ENCODE measurements around the gene METTL24.
"Not testable (repeated sequence)": the region's sequence is repeated elsewhere in the genome, so short reads cannot be mapped to it uniquely, and the experiment has no call there.

The METTL24 gene

DNA sequence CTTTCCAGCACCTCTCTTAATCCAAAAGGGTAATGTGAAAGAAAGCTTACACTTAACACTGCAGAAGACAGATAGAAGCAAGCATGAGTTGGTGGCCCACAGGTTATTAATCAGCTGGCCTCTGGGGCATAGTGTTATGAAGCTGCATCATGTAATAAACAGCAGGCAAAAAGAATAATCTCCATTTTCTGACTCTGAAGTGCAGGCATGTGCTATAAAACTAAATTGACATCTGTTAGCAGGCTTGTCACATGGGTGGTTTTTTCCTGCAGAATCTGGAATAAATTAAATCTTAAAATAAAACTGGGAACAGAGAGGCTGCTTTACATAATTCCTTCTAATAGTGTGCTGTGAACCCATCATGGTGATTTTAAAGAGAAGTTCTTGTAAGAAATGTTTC lies 73.3 kb downstream of the METTL24 start:
- Histone ChIP-seq H3K4me3 (ENCODE audit: low read depth in 1 of 5, low read length in 5 of 5) (no peak overlapping the region), H3K27ac (ENCODE audit: low read depth, low read length) (no peak overlapping the region), H3K9me3 (ENCODE audit: control insufficient read depth in 5 of 5, low read length in 5 of 5) (peaks cover 0 to 8% (median 2%) of the 10 kb centered on the region in 5 donors), H3K36me3 (ENCODE audit: control insufficient read depth in 5 of 5, insufficient read depth in 5 of 5, low read length in 5 of 5) (no peaks in the 10 kb centered on the region), H3K4me1 (ENCODE audit: control insufficient read depth in 5 of 5, insufficient read depth in 5 of 5, low read length in 5 of 5) (peaks cover 0 to 3% (median 0%) of the 10 kb centered on the region in 5 donors), H3K27me3 (ENCODE audit: control insufficient read depth in 5 of 5, insufficient read depth in 4 of 5, low read length in 5 of 5) (peaks cover 0 to 2% (median 0%) of the 10 kb centered on the region in 5 donors), H3K9ac (ENCODE audit: low read length in 5 of 5) (no peak overlapping the region)

DNA sequence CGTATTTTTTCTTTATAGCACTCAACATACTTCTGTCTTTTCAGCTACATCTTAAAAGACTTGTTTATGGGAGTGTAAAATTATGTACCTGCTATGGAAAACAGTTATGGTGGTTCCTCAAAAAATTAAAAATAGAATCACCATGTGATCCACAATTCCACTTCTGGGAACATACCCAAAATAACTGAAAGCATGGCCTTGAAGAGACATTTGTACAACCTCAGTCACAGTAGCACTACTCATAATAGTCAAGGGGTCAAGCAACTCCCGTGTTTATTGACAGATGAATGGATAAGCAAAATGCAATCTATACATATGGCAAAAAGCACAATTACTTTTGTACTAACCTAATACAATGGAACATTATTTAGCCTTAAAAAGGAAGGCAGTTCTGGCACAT lies 74.5 kb downstream of the METTL24 start:
- Histone ChIP-seq H3K4me3 (ENCODE audit: low read depth in 1 of 5, low read length in 5 of 5) (no peak overlapping the region), H3K36me3 (ENCODE audit: control insufficient read depth in 5 of 5, insufficient read depth in 5 of 5, low read length in 5 of 5) (no peaks in the 10 kb centered on the region), H3K27ac (ENCODE audit: low read depth, low read length) (no peak overlapping the region), H3K27me3 (ENCODE audit: control insufficient read depth in 5 of 5, insufficient read depth in 4 of 5, low read length in 5 of 5) (peaks cover 0 to 2% (median 0%) of the 10 kb centered on the region in 5 donors), H3K9ac (ENCODE audit: low read length in 5 of 5) (no peak overlapping the region), H3K4me1 (ENCODE audit: control insufficient read depth in 5 of 5, insufficient read depth in 5 of 5, low read length in 5 of 5) (peaks cover 0 to 3% (median 0%) of the 10 kb centered on the region in 5 donors), H3K9me3 (ENCODE audit: control insufficient read depth in 5 of 5, low read length in 5 of 5) (peaks cover 0 to 6% (median 5%) of the 10 kb centered on the region in 5 donors)

DNA sequence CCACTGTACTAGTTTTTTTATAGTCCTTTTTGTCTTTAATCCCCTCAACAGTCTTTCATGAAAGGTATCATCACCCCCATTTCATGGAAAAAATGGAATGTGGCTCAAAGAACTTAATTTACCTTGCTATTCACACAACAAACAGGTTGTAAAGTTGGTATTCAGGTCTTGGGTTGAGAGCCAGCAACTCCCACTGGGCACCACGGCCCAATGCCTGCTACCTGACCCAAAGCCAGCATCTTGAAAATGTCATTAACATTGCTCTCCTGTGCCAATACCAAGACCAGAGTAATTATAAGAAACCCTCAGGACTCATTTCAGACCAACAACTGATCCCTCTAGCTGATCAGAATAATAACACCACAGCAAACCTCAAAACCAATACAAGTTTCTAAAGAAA lies 75.7 kb downstream of the METTL24 start:
- no peak overlapping the region for H3K27ac ChIP-seq (ENCODE audit: low read depth, low read length)
- peaks cover 0 to 3% (median 0%) of the 10 kb centered on the region in 5 donors for H3K4me1 ChIP-seq (ENCODE audit: control insufficient read depth in 5 of 5, insufficient read depth in 5 of 5, low read length in 5 of 5)
- H3K27me3 ChIP-seq (ENCODE audit: control insufficient read depth in 5 of 5, insufficient read depth in 4 of 5, low read length in 5 of 5), result no peaks in the 10 kb centered on the region
- no peaks in the 10 kb centered on the region for H3K36me3 ChIP-seq (ENCODE audit: control insufficient read depth in 5 of 5, insufficient read depth in 5 of 5, low read length in 5 of 5)
- peaks cover 0 to 5% (median 3%) of the 10 kb centered on the region in 5 donors for H3K9me3 ChIP-seq (ENCODE audit: control insufficient read depth in 5 of 5, low read length in 5 of 5)
- H3K9ac ChIP-seq (ENCODE audit: low read length in 5 of 5), result no peak overlapping the region
- H3K4me3 ChIP-seq (ENCODE audit: low read depth in 1 of 5, low read length in 5 of 5), result no peak overlapping the region

DNA sequence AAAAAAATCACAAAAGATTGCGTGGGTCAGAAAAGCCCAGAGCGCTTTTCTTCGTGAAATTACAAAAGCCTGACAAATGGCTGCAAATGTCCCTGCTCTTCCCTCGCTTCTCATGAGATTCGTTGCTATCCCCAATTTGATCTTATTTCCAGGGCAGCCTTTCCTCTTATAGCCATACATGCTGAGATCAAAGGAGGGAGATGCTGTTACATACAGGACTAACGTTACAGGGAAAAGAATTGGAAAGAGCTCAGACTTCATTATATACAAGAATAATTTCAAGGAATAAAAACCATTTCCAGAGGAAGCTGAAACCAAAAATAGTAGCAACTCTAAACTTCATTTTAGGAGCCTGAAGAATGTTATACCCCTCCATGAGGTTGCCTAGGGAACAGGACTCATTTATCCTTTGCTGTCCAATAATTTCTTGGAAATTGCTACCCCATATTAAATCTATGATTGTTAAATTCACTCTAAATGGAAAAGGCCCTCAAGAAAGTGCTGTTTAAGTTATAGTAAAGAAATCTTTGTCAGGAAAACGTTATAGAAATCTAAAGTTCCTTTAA lies 81.0 kb downstream of the METTL24 start:
- Histone ChIP-seq H3K4me3 (ENCODE audit: low read depth in 1 of 5, low read length in 5 of 5) (no peak overlapping the region), H3K36me3 (ENCODE audit: control insufficient read depth in 5 of 5, insufficient read depth in 5 of 5, low read length in 5 of 5) (no peaks in the 10 kb centered on the region), H3K27ac (ENCODE audit: low read depth, low read length) (no peak overlapping the region), H3K9me3 (ENCODE audit: control insufficient read depth in 5 of 5, low read length in 5 of 5) (peaks cover 0 to 5% (median 3%) of the 10 kb centered on the region in 5 donors), H3K4me1 (ENCODE audit: control insufficient read depth in 5 of 5, insufficient read depth in 5 of 5, low read length in 5 of 5) (no peaks in the 10 kb centered on the region), H3K9ac (ENCODE audit: low read length in 5 of 5) (no peak overlapping the region), H3K27me3 (ENCODE audit: control insufficient read depth in 5 of 5, insufficient read depth in 4 of 5, low read length in 5 of 5) (no peaks in the 10 kb centered on the region)

DNA sequence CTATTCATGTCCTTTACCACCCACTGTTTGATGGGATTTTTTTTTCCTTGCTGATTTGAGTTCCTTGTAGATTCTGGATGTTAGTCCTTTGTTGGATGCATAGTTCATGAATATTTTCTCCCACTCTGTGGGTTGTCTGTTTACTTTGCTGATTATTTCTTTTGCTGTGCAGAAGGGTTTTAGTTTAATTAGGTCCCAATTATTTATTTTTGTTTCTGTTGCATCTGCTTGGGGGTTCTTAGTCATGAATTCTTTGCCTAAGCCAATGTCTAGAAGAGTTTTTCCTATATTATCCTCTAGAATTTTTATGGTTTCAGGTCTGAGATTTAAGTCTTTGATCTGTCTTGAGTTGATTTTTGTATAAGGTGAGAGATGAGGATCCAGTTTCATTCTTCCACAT lies 85.4 kb downstream of the METTL24 start:
- not testable (repeated sequence) for H3K4me1 ChIP-seq (ENCODE audit: control insufficient read depth in 5 of 5, insufficient read depth in 5 of 5, low read length in 5 of 5); H3K27me3 ChIP-seq (ENCODE audit: control insufficient read depth in 5 of 5, insufficient read depth in 4 of 5, low read length in 5 of 5); H3K9me3 ChIP-seq (ENCODE audit: control insufficient read depth in 5 of 5, low read length in 5 of 5); H3K27ac ChIP-seq (ENCODE audit: low read depth, low read length); H3K9ac ChIP-seq (ENCODE audit: low read length in 5 of 5); H3K36me3 ChIP-seq (ENCODE audit: control insufficient read depth in 5 of 5, insufficient read depth in 5 of 5, low read length in 5 of 5); H3K4me3 ChIP-seq (ENCODE audit: low read depth in 1 of 5, low read length in 5 of 5)

DNA sequence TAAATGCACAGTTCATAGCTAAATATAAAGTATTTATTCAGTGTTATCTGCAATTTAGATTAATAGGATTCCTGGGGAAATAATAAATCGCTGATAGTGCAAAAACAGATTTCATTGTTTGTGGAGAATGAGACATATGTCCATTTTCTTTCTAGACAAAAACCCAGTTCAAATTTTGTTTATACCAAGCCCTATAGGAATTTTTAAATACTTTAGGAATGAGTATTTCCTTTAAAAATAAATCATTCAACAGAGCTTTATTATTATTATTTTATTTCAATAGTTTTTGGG lies 86.5 kb downstream of the METTL24 start:
- H3K9me3 ChIP-seq (ENCODE audit: control insufficient read depth in 5 of 5, low read length in 5 of 5), result no peaks in the 10 kb centered on the region
- H3K4me3 ChIP-seq (ENCODE audit: low read depth in 1 of 5, low read length in 5 of 5), result no peak overlapping the region
- no peaks in the 10 kb centered on the region for H3K36me3 ChIP-seq (ENCODE audit: control insufficient read depth in 5 of 5, insufficient read depth in 5 of 5, low read length in 5 of 5)
- H3K4me1 ChIP-seq (ENCODE audit: control insufficient read depth in 5 of 5, insufficient read depth in 5 of 5, low read length in 5 of 5), result no peaks in the 10 kb centered on the region
- H3K27ac ChIP-seq (ENCODE audit: low read depth, low read length), result no peak overlapping the region
- H3K27me3 ChIP-seq (ENCODE audit: control insufficient read depth in 5 of 5, insufficient read depth in 4 of 5, low read length in 5 of 5), result no peaks in the 10 kb centered on the region
- H3K9ac ChIP-seq (ENCODE audit: low read length in 5 of 5), result no peak overlapping the region

DNA sequence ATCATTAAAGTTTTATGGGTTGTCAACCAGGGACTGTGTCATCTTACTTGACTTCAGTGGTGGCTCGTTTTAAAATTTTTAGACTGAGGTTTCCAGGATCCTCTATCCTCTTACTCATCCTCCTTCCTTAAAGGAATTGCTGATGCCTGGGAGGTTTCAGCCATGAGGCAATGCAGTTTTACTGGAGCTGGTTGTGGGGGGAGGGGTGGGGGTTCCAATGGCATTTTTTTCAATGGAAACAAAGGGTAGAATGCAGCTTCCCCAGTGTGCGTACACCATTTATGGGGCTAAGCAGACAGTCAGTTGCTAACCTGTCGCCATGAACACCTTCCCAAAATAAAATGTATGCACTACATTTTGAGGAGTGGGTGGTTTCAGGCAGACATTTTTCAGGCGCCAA lies 88.0 kb downstream of the METTL24 start:
- Histone ChIP-seq H3K9me3 (ENCODE audit: control insufficient read depth in 5 of 5, low read length in 5 of 5) (no peaks in the 10 kb centered on the region), H3K27ac (ENCODE audit: low read depth, low read length) (no peak overlapping the region), H3K27me3 (ENCODE audit: control insufficient read depth in 5 of 5, insufficient read depth in 4 of 5, low read length in 5 of 5) (no peaks in the 10 kb centered on the region), H3K9ac (ENCODE audit: low read length in 5 of 5) (no peak overlapping the region), H3K36me3 (ENCODE audit: control insufficient read depth in 5 of 5, insufficient read depth in 5 of 5, low read length in 5 of 5) (no peaks in the 10 kb centered on the region), H3K4me1 (ENCODE audit: control insufficient read depth in 5 of 5, insufficient read depth in 5 of 5, low read length in 5 of 5) (no peaks in the 10 kb centered on the region), H3K4me3 (ENCODE audit: low read depth in 1 of 5, low read length in 5 of 5) (no peak overlapping the region)

- Histone ChIP-seq H3K36me3 (ENCODE audit: control insufficient read depth in 5 of 5, insufficient read depth in 5 of 5, low read length in 5 of 5) (no peaks in the 10 kb centered on the region), H3K27me3 (ENCODE audit: control insufficient read depth in 5 of 5, insufficient read depth in 4 of 5, low read length in 5 of 5) (no peaks in the 10 kb centered on the region), H3K27ac (ENCODE audit: low read depth, low read length) (no peak overlapping the region), H3K4me1 (ENCODE audit: control insufficient read depth in 5 of 5, insufficient read depth in 5 of 5, low read length in 5 of 5) (no peaks in the 10 kb centered on the region), H3K9ac (ENCODE audit: low read length in 5 of 5) (no peak overlapping the region), H3K9me3 (ENCODE audit: control insufficient read depth in 5 of 5, low read length in 5 of 5) (no peaks in the 10 kb centered on the region), H3K4me3 (ENCODE audit: low read depth in 1 of 5, low read length in 5 of 5) (no peak overlapping the region)
Measured at GRCh38 chr6:110269623-110270022, 88.5 kb downstream of the METTL24 start.

DNA sequence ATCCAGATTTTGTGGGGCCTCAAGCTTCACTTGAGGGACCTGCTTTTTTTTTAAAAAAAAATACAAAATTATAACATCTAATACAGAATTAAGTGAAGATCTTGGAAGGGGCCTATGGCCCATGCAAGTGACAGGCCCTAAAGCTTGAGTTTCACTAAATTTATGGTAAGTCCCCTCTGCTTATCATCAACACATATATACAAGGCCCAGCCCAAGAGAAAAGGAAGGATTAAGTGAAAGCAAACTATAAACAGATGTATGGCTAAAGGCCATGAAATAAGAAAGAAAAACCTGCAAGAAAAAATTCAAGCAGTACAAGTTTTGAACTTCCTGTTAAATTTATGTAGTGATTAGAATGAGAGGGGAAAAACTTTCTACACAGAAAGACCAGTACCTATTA lies 91.2 kb downstream of the METTL24 start:
- Histone ChIP-seq H3K27me3 (ENCODE audit: control insufficient read depth in 5 of 5, insufficient read depth in 4 of 5, low read length in 5 of 5) (no peaks in the 10 kb centered on the region), H3K4me3 (ENCODE audit: low read depth in 1 of 5, low read length in 5 of 5) (no peak overlapping the region), H3K36me3 (ENCODE audit: control insufficient read depth in 5 of 5, insufficient read depth in 5 of 5, low read length in 5 of 5) (no peaks in the 10 kb centered on the region), H3K9me3 (ENCODE audit: control insufficient read depth in 5 of 5, low read length in 5 of 5) (no peaks in the 10 kb centered on the region), H3K4me1 (ENCODE audit: control insufficient read depth in 5 of 5, insufficient read depth in 5 of 5, low read length in 5 of 5) (no peaks in the 10 kb centered on the region), H3K9ac (ENCODE audit: low read length in 5 of 5) (no peak overlapping the region), H3K27ac (ENCODE audit: low read depth, low read length) (no peak overlapping the region)

DNA sequence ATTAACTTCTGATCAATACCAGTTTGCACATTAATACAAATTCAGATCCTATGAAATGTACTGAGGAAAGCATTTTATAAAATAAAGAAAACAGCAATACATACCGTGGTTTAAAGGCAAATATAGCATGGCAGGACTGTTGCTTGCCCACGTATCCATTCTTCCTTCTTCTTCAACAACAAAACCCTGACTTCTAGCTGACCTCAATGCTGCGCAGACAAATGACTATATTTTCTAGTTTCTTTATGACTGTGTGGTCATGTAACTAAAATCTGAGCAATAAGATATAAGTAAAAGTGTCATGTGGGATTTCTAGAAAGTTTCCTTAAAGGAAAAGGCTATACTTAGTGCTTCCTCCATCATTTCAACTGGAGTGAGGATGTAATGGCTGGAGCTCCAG lies 92.9 kb downstream of the METTL24 start:
- Histone ChIP-seq H3K27ac (ENCODE audit: low read depth, low read length) (no peak overlapping the region), H3K36me3 (ENCODE audit: control insufficient read depth in 5 of 5, insufficient read depth in 5 of 5, low read length in 5 of 5) (no peaks in the 10 kb centered on the region), H3K9me3 (ENCODE audit: control insufficient read depth in 5 of 5, low read length in 5 of 5) (no peaks in the 10 kb centered on the region), H3K27me3 (ENCODE audit: control insufficient read depth in 5 of 5, insufficient read depth in 4 of 5, low read length in 5 of 5) (no peaks in the 10 kb centered on the region), H3K4me1 (ENCODE audit: control insufficient read depth in 5 of 5, insufficient read depth in 5 of 5, low read length in 5 of 5) (no peaks in the 10 kb centered on the region), H3K9ac (ENCODE audit: low read length in 5 of 5) (no peak overlapping the region), H3K4me3 (ENCODE audit: low read depth in 1 of 5, low read length in 5 of 5) (no peak overlapping the region)

DNA sequence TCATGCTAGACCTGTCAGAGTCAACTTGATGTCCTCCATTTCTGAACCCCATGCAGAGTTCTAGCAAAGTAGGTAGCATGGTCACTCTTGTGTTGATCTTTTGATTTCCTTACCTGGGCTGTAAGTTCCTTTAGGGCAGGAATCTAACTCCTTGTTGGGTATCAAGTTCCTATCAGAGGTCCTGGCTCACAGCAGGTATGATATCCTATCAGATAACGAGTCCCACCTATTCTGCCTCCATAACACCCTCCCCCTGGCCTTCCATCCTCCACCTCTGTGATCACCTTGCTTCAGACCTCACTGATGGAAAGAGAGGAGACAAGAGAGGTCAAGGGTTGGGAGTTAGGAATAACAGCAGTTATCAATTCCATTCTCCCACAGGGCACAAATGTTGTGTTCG lies 101.8 kb downstream of the METTL24 start:
- no peaks in the 10 kb centered on the region for H3K36me3 ChIP-seq (ENCODE audit: control insufficient read depth in 5 of 5, insufficient read depth in 5 of 5, low read length in 5 of 5)
- H3K4me1 ChIP-seq (ENCODE audit: control insufficient read depth in 5 of 5, insufficient read depth in 5 of 5, low read length in 5 of 5), result no peaks in the 10 kb centered on the region
- no peaks in the 10 kb centered on the region for H3K27me3 ChIP-seq (ENCODE audit: control insufficient read depth in 5 of 5, insufficient read depth in 4 of 5, low read length in 5 of 5)
- H3K27ac ChIP-seq (ENCODE audit: low read depth, low read length), result no peak overlapping the region
- peaks cover 0 to 3% (median 0%) of the 10 kb centered on the region in 5 donors for H3K9me3 ChIP-seq (ENCODE audit: control insufficient read depth in 5 of 5, low read length in 5 of 5)
- no peak overlapping the region for H3K9ac ChIP-seq (ENCODE audit: low read length in 5 of 5)
- no peak overlapping the region for H3K4me3 ChIP-seq (ENCODE audit: low read depth in 1 of 5, low read length in 5 of 5)

Measured in subcutaneous abdominal adipose tissue (tissue), 5 donors.